GM21786 (cell line): ENCODE results near the gene TSSC4.

Source experiments
- ATAC-seq: cut with Tn5 transposase; IDR thresholded peaks from one replicate; pipeline ENCODE4 v1.9.1; 2021; ENCODE audit not compliant: unreplicated experiment

The TSSC4 gene

GRCh38 chr11:2398664-2399355 lies 1.7 kb upstream of the TSSC4 start:
- ATAC-seq = no peak

- ATAC-seq = peak; percentile 1
Observed at GRCh38 chr11:2399488-2400068, 972 bp upstream of the TSSC4 start.

- ATAC-seq = no peak
Observed at GRCh38 chr11:2400762-2401435, 349 bp downstream of the TSSC4 start.

GRCh38 chr11:2401436-2401984 lies 960 bp downstream of the TSSC4 start:
- no peak for ATAC-seq

- ATAC-seq = no peak
Observed at GRCh38 chr11:2402106-2402505, 1.6 kb downstream of the TSSC4 start.

- ATAC-seq = no peak
Observed at GRCh38 chr11:2402890-2403645, 2.5 kb downstream of the TSSC4 start.

- ATAC-seq = no peak
Observed at GRCh38 chr11:2404735-2405196, 4.2 kb downstream of the TSSC4 start.

- ATAC-seq = no peak
Observed at GRCh38 chr11:2406451-2406850, 5.9 kb downstream of the TSSC4 start.

GRCh38 chr11:2406878-2407410 lies 6.4 kb downstream of the TSSC4 start:
- ATAC-seq = no peak

- no peak for ATAC-seq
Observed at GRCh38 chr11:2408671-2409070, 8.1 kb downstream of the TSSC4 start.

GRCh38 chr11:2409126-2409525 lies 8.6 kb downstream of the TSSC4 start:
- ATAC-seq = no peak

GRCh38 chr11:2409611-2410468 lies 9.3 kb downstream of the TSSC4 start:
- no peak for ATAC-seq

GRCh38 chr11:2410616-2411015 lies 10.1 kb downstream of the TSSC4 start:
- no peak for ATAC-seq

- ATAC-seq = no peak
Observed at GRCh38 chr11:2411446-2412305, 11.1 kb downstream of the TSSC4 start.

- ATAC-seq = no peak
Observed at GRCh38 chr11:2412323-2412722, 11.8 kb downstream of the TSSC4 start.

GRCh38 chr11:2413742-2414579 lies 13.4 kb downstream of the TSSC4 start:
- no peak for ATAC-seq

GRCh38 chr11:2414616-2415015 lies 14.1 kb downstream of the TSSC4 start:
- ATAC-seq = no peak

GRCh38 chr11:2415171-2415570 lies 14.6 kb downstream of the TSSC4 start:
- ATAC-seq = no peak
